HG02588 (cell line): ENCODE results near the gene GRAP.

Experiments
- ATAC-seq: cut with Tn5 transposase; IDR thresholded peaks from one replicate; pipeline ENCODE4 v1.9.1; 2021; ENCODE audit warnings: mild to moderate bottlenecking, moderate library complexity; ENCODE audit not compliant: unreplicated experiment

The GRAP gene

GRCh38 chr17:19019041-19019941, 27.5 kb downstream of the GRAP start:
- ATAC-seq: no peak

DNA sequence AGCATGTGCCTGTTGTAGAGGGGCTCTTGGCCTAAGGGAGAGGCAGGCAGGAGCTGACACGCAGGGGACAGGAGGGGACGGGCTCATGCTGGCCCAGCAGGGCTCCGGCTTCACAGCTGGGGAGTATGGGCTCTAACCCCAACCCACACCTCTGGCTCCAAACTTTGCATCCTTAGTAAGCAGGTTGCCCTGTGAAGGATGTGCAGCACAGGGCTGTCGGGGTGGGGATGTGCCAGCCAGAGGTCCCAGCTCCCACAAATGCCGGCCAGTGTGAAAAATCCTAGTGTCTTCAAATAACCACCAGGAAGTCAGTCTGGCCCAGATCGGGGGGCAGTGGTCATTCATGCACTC, 28.2 kb downstream of the GRAP start:
- no peak for ATAC-seq

DNA sequence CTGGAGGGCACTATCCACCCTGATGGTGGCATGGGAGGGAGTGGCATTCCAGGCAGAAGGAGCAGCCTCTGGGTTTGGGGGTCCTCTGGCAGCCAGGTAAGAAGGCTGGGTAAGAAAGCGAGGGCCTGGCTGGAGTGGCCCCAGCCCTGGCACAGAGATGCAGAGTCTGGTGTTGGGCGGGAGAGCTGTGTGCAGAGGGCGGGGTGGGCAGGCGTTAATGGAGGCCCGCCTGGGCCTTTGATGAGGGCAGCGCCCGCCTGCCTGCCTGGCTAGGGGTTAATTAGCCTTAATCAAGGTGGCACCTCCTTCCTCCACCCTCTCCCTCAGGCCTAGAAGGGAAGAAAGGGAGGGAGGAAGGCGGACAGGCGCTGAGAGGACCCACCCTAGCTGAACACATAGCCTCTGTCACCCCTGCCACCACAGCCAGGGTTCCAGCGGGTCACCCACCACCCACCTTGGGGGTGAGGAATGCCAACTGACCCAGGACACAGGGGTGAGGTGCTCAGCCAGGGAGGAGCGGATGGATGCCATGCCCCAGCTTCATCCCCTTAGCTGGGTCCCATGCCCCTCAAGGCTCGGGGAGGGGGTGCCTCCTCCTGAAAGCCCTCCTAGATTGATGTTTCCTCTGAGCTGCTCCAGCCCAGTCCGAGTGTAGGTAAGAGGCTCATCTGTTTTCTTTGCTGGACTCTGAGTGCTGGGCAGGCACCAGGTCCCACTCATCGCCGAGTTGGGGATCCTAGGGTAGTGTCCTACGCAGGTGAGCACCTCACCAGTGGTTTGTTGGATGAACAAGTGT, 28.8 kb downstream of the GRAP start:
- no peak for ATAC-seq

DNA sequence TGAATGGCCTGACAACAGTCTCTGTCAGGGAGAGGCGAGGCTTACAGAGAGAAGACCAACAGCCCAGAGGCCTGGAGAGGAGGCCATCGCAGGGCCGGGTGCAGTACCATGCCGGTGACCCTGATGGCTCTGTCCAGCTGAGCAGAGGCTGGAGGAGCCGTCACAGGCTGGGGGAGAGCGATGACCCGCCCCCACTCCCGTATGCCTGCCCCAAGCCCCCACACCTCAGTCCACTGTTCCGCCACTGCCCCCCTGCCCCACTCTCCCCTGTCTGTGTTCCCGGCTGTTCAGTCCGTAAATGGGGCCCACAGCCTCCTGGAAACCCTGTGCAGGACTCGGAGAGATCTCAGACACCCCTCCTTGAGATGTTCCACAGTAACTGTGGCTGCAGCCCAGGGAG, 29.4 kb downstream of the GRAP start:
- no peak for ATAC-seq

- ATAC-seq: no peak
Observed at GRCh38 chr17:19016881-19017280, 29.9 kb downstream of the GRAP start.

DNA sequence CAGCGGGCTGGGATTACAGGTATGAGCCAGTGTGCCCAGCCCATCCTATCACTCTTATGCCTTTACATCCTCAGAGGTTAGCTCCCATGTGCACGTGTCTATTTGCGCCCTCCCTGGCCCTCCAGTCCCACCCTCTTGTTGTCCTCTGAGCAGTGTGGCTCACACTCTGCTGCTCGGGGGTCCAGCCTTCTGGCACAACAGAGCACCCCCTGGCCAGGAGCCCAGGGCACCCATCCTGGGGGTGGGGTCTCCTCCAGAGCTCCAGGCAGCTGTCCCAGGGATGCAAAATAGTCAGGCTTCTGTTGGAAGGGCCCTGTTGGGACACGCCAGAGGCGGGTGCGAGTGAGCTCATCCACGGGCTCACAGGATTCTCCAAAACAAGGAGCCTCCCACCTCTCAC, 30.5 kb downstream of the GRAP start:
- no peak for ATAC-seq

DNA sequence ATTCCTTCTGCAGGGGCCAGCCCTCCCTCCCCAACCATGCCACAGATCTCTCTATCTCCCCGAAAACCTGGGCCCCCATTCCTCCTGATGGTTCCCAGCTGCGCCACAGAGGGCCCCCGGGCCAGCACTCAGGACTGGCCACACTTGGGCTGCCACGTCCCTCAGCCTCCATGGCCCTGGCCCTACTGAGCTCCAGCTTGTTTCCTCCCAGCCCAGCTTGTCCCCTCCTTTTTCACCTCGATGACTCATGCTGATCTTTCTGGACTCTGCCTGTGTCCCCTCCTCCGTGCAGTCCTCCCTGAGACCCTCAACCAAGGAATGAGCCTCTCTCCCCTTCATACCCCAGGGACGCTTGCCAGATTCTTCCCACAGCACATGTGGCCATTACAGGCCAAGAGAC, 31.3 kb downstream of the GRAP start:
- ATAC-seq: no peak

DNA sequence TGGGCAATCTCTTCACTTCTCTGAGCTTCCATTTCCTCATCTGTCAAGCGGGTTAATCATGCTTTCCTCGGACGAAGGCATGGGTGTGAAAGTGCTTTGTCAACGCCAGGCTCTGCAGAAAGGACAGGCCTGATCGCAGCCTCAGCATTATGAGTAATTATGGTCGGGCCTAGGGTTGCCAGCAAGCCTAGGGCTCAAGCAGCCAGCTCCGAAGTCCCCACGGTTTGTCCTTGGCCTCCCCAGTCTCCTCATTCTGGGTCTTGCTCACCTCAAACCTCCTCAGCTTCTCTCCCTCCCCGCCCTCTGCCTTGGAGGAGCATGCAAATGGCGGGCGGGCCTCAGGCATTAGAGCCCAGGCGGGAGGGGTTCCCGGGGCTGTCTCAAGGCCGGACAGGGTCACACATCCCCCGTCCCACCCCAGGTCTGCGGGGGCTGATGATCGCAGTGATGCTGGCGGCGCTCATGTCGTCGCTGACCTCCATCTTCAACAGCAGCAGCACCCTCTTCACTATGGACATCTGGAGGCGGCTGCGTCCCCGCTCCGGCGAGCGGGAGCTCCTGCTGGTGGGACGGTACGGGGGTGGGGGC, 32.0 kb downstream of the GRAP start:
- ATAC-seq: no peak

- no peak for ATAC-seq
Observed at GRCh38 chr17:19013806-19014627, 32.7 kb downstream of the GRAP start.

GRCh38 chr17:19013226-19013625, 33.5 kb downstream of the GRAP start:
- no peak for ATAC-seq

DNA sequence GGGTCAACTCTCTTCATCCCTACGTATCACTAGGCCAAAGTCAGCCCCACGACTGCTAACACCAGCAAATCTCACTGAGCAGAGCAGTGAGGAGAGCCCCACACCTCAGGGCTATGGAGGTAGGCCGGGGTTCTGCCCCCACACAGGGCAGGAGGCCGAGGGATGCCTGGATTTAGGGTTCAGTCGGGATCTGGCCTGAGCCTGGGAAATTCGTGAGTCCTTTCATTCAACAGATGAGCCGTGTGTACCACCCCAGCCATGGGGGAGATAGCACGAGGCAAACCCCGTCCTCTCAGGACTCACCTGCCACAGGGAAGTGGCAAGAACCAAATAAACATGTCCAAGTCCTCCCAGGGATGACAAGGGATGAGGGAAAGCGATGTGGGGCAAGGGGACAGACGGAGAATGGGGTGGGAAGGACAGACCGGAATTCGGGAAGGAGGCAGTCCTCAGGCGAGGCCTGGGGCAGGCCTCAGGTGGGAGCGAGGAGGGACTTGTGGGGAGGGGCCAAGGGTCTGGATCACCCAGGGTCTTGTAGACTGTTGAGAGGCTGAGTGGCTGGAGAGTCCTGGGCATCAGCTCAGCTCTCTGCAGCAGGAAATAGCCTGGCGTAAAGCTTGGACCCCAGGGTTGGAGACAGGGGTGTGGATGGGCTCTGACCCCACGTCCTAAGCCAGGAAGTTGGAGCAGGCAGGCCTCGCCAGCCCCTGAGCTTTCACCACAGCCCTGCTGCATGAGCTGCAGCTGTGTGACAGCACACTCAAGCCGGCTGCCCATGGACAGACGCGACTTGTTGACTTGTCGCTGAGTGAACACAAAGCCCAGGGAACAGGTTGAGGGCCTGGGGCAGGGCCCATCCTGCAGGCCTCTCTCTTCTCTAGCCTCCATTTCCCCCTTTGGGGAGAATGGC, 34.3 kb downstream of the GRAP start:
- no peak for ATAC-seq

- ATAC-seq: no peak
Observed at GRCh38 chr17:19011581-19011980, 35.2 kb downstream of the GRAP start.

DNA sequence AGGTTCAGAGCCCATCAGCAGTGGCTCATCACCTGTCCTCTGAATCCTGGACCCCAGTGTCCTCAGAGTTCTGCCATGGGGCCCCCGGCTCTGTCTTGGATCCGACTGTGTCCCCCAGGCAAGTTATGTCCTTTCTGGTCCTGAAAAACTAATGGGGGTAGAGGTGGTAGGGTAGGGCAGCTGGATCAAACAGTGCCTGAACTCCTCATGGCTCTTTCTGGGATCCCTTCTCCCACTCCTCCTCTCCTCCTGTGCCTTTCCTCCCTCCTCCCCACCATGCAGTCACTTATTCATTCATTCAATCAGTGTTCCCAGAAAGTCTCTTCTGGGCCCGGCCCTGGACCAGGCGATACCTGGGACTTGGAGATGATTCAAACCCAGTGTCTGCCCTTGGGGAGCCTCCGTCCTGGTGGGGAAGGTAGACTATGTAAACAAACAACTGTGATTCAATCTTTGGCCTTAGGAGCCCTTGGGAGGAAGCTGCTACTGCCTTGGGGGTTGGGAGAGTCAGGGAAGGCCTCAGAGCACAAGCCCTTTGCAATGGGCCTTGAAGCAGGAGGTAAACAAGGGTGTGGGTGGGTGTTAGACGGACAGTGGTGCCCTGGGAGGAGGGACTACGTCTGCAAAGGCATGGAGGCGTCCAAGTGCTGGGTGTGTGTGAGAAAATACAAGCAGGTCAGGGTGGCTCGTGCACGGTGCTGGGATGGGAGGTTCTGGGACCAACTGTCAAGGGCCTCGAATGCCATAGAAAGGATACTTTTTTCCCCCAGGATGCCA, 35.8 kb downstream of the GRAP start:
- no peak for ATAC-seq

- no peak for ATAC-seq
Observed at GRCh38 chr17:19009970-19010369, 36.8 kb downstream of the GRAP start.

- ATAC-seq: no peak
Observed at GRCh38 chr17:19006698-19007097, 40.1 kb downstream of the GRAP start.

- no peak for ATAC-seq
Observed at GRCh38 chr17:19005789-19006430, 40.8 kb downstream of the GRAP start.

GRCh38 chr17:19005137-19005773, 41.5 kb downstream of the GRAP start:
- no peak for ATAC-seq
